WTC11 (cell line): ENCODE results near the gene TMA16. TPM values are rescaled to one million over a fixed set of nuclear protein-coding genes. Genes with fewer than 3 reads are reported as not detected.

ENCODE experiments used
- ATAC-seq: fragments of 200-7000 bp; cut with Tn5 transposase; 2 replicates; pipeline ENCODE4 v1.10.0; 2021; ENCODE audit warnings: mild to moderate bottlenecking, moderate library complexity
- Bru-seq: library from RNA; stranded (reverse); fragments of 400-500 nt; gene quantifications from one replicate; lab custom pipeline; 2021; lab: Mats Ljungman, UMichigan
- CTCF ChIA-PET: fragments of 300-600 bp; sonication (Branson Sonifier 250); formaldehyde crosslinking; loops from one replicate; lab custom pipeline; 2021; ENCODE audit warnings: antibody characterized with exemption; lab: Charles Lee
- POLR2A ChIA-PET: fragments of 350-600 bp; sonication (Branson Sonifier 250); formaldehyde crosslinking; loops from one replicate; lab custom pipeline; 2021; ENCODE audit warnings: antibody characterized with exemption; lab: Charles Lee
- DNase-seq: peaks from one replicate; pipeline ENCODE4 v3.0.0; 2021; ENCODE audit warnings: low spot score
- H3K27ac Mint-ChIP-seq: 2 replicates; pipeline ENCODE4 v1.8.0; 2021; ENCODE audit warnings: mixed read lengths
- H3K27me3 Mint-ChIP-seq: 2 replicates; pipeline ENCODE4 v1.8.0; 2021; ENCODE audit warnings: low read depth, mild to moderate bottlenecking, moderate library complexity, mixed read lengths
- H3K36me3 Mint-ChIP-seq: 2 replicates; pipeline ENCODE4 v1.8.0; 2021; ENCODE audit warnings: mixed read lengths
- H3K4me1 Mint-ChIP-seq: 2 replicates; pipeline ENCODE4 v1.8.0; 2022; ENCODE audit warnings: mixed read lengths
- H3K4me3 Mint-ChIP-seq: 2 replicates; pipeline ENCODE4 v1.8.0; 2021; ENCODE audit warnings: mild to moderate bottlenecking, moderate library complexity, mixed read lengths
- H3K9me3 Mint-ChIP-seq: 2 replicates; pipeline ENCODE4 v1.8.0; 2021; ENCODE audit warnings: mixed read lengths
- CREM ChIP-seq: sonication (generic); formaldehyde crosslinking; IDR thresholded peaks from 2 replicates; pipeline ENCODE4 v1.8.1; 2022; ENCODE audit warnings: mild to moderate bottlenecking, missing genetic modification reagents, moderate library complexity
- MYBL2 ChIP-seq: sonication (generic); formaldehyde crosslinking; IDR thresholded peaks from 2 replicates; pipeline ENCODE4 v1.8.1; 2023; ENCODE audit warnings: mild to moderate bottlenecking, moderate library complexity, missing genetic modification reagents
- NR2C2 ChIP-seq: sonication (generic); formaldehyde crosslinking; IDR thresholded peaks from 2 replicates; pipeline ENCODE4 v1.8.0; 2022; ENCODE audit warnings: mild to moderate bottlenecking, missing genetic modification reagents
- PRRX2 ChIP-seq: fragments of 250-450 bp; sonication (Bioruptor Pico); IDR thresholded peaks from 2 replicates; pipeline ENCODE4 v1.8.0; 2021; ENCODE audit warnings: mild to moderate bottlenecking
- TCF7 ChIP-seq: sonication (generic); formaldehyde crosslinking; IDR thresholded peaks from 2 replicates; pipeline ENCODE4 v1.8.0; 2022; ENCODE audit warnings: mild to moderate bottlenecking, low read depth, missing genetic modification reagents, moderate library complexity
- TEAD1 ChIP-seq: sonication (generic); formaldehyde crosslinking; IDR thresholded peaks from 2 replicates; pipeline ENCODE4 v1.8.0; 2022; ENCODE audit warnings: mild to moderate bottlenecking, missing genetic modification reagents
- ZNF138 ChIP-seq: sonication (generic); formaldehyde crosslinking; conservative IDR thresholded peaks from 2 replicates; pipeline ENCODE4 v1.8.1; 2022; ENCODE audit warnings: mild to moderate bottlenecking, moderate library complexity, missing genetic modification reagents
- ZNF423 ChIP-seq: fragments of 250-450 bp; sonication (Bioruptor Pico); IDR thresholded peaks from 2 replicates; pipeline ENCODE4 v2.1.2; 2022; ENCODE audit warnings: mild to moderate bottlenecking, moderate library complexity
- long read RNA-seq, 3 experiments: library from RNA in 1 of 3; library from capped mRNA in 1 of 3; library from polyadenylated mRNA in 1 of 3; unstranded in 2 of 3; stranded (forward) in 1 of 3; transcript quantifications; one replicate each; pipeline ENCODE4 v2.0.0, GENCODE V29; 2021
- total RNA-seq: library from RNA; stranded (reverse); gene quantifications from 3 replicates; pipeline ENCODE4 v1.2.3, GENCODE V29; 2021
- TF ChIP-seq, protein P1 (sequence below): sonication (generic); formaldehyde crosslinking; conservative IDR thresholded peaks from 2 replicates; pipeline ENCODE4 v1.8.1; 2023; ENCODE audit warnings: mild to moderate bottlenecking, low read depth, missing genetic modification reagents, moderate library complexity
- TF ChIP-seq, protein P2 (sequence below): sonication (generic); formaldehyde crosslinking; IDR thresholded peaks from 2 replicates; pipeline ENCODE4 v1.8.1; 2023; ENCODE audit warnings: mild to moderate bottlenecking, moderate library complexity, missing genetic modification reagents
- TF ChIP-seq, protein P3 (sequence below): sonication (generic); formaldehyde crosslinking; IDR thresholded peaks from 2 replicates; pipeline ENCODE4 v1.8.0; 2022; ENCODE audit warnings: mild to moderate bottlenecking, missing genetic modification reagents
- TF ChIP-seq, protein P4 (sequence below): sonication (generic); formaldehyde crosslinking; IDR thresholded peaks from 2 replicates; pipeline ENCODE4 v1.8.1; 2022; ENCODE audit warnings: low read depth, mild to moderate bottlenecking, moderate library complexity, missing genetic modification reagents, borderline replicate concordance
- TF ChIP-seq, protein P5 (sequence below): sonication (generic); formaldehyde crosslinking; IDR thresholded peaks from 2 replicates; pipeline ENCODE4 v1.8.1; 2022; ENCODE audit warnings: mild to moderate bottlenecking, moderate library complexity, missing genetic modification reagents
- TF ChIP-seq, protein P6 (sequence below): sonication (generic); formaldehyde crosslinking; IDR thresholded peaks from 2 replicates; pipeline ENCODE4 v1.8.0; 2023; ENCODE audit warnings: missing genetic modification reagents
- TF ChIP-seq, protein P7 (sequence below): sonication (generic); formaldehyde crosslinking; IDR thresholded peaks from 2 replicates; pipeline ENCODE4 v1.8.0; 2022; ENCODE audit warnings: mild to moderate bottlenecking, missing genetic modification reagents
- TF ChIP-seq, protein P8 (sequence below): sonication (generic); formaldehyde crosslinking; IDR thresholded peaks from 2 replicates; pipeline ENCODE4 v1.8.0; 2022; ENCODE audit warnings: mild to moderate bottlenecking, missing genetic modification reagents
- TF ChIP-seq, protein P9 (sequence below): sonication (generic); formaldehyde crosslinking; IDR thresholded peaks from 2 replicates; pipeline ENCODE4 v1.8.0; 2023; ENCODE audit warnings: mild to moderate bottlenecking, missing genetic modification reagents

TMA16 gene
- total RNA-seq (63.7 to 64.9 TPM (median 64.8 TPM) in 3 replicates), Bru-seq, nascent RNA (percentile 96 among the genes with signal in this experiment)
- long read RNA-seq, experiment 1, transcript TMA16-201 (7 exons, 1,978 nt) = major isoform, 245 of 283 reads
- long read RNA-seq, experiment 1, transcript TMA16-209 (6 exons, 803 nt) = minor isoform, 6 of 283 reads
- long read RNA-seq, experiment 1, partial matches to known transcripts = 11 of 283 reads
- long read RNA-seq, experiment 1, other reads (novel, unspliced or antisense) = 16 of 283 reads
- long read RNA-seq, experiment 2, transcript TMA16-201 (7 exons, 1,978 nt) = major isoform, 61 of 97 reads
- long read RNA-seq, experiment 2, partial matches to known transcripts = 8 of 97 reads
- long read RNA-seq, experiment 2, other reads (novel, unspliced or antisense) = 22 of 97 reads
- long read RNA-seq, experiment 3, transcript TMA16-209 (6 exons, 803 nt) = minor isoform, 11 of 591 reads
- long read RNA-seq, experiment 3, transcript TMA16-201 (7 exons, 1,978 nt) = major isoform, 468 of 591 reads
- long read RNA-seq, experiment 3, partial matches to known transcripts = 81 of 591 reads
- long read RNA-seq, experiment 3, other reads (novel, unspliced or antisense) = 29 of 591 reads

DNA sequence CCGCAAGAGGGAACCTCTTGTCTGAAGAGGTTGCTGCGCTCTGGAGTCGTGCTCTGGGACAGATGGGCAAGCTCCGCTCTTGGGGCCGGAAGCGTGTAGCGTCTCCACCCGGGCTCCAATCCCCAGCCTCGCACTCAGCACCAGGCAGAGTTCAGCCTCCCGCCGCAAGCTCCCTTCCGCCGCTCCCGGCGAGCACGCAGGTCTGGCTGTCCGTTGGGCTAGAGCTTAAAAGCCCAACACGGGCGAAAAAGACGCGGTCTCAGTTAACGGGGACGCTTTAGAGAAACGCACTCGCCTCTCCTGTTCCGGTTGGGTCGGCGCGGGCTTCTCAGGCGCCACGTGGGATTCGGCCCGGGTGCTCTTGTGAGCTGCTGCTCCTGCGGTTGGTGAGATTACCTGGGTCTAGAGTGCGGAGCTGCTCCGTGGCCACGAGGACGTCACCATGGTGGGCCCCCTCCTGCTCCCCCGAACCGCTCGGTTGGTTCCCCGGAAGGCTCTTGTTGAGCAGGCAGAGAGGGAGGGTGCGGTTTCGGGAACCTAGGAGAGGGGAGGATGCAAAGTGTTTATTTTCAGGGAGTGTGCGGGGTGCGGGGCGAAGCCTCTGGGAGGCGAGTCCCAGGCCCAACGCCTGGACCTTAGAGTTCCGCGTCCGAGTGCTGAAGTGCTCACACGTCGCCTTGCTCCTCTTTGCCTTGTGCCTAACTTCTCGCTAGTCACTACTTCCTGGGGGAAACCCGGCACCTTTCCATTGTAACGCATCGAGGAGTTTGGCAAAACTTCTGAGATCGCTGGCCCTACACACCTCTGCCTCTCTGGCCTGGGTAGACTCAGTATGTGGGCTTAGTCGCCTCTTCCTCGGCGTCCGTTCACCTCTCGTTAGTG lies at the start of gene TMA16:
TMA16 (plus strand) TSS at position 331 of the 882 bp plus-strand sequence; CDS start at position 443, 112 bp downstream.
- ChIA-PET POLR2A (interaction anchor here (0.6 to 1.3 kb wide), 10 partner anchors 9 to 752 kb away, joined by 3 to 11 read pairs (median 4); partner anchors contain the start of genes NAF1 and NPY1R), CTCF (interaction anchor here (1.4 to 2.5 kb wide), 3 partner anchors 9 to 162 kb away, joined by 4 to 15 read pairs (median 7); no protein-coding TSS in a partner anchor)
- DNase-seq (peak; percentile 89), ATAC-seq (peak; percentile 91)
- no peaks in the 10 kb centered on the region; the same call in 1 of the 2 replicates for H3K27me3 Mint-ChIP-seq
- no peaks in the 10 kb centered on the region for H3K9me3 Mint-ChIP-seq
- peak within 1 kb of the TSS; percentile 100 for H3K27ac Mint-ChIP-seq
- peaks cover 14% of the 10 kb centered on the region for H3K36me3 Mint-ChIP-seq
- H3K4me1 Mint-ChIP-seq = peaks cover 14% of the 10 kb centered on the region
- H3K4me3 Mint-ChIP-seq = peak within 1 kb of the TSS; percentile 91
- TF ChIP-seq, protein P1, sequence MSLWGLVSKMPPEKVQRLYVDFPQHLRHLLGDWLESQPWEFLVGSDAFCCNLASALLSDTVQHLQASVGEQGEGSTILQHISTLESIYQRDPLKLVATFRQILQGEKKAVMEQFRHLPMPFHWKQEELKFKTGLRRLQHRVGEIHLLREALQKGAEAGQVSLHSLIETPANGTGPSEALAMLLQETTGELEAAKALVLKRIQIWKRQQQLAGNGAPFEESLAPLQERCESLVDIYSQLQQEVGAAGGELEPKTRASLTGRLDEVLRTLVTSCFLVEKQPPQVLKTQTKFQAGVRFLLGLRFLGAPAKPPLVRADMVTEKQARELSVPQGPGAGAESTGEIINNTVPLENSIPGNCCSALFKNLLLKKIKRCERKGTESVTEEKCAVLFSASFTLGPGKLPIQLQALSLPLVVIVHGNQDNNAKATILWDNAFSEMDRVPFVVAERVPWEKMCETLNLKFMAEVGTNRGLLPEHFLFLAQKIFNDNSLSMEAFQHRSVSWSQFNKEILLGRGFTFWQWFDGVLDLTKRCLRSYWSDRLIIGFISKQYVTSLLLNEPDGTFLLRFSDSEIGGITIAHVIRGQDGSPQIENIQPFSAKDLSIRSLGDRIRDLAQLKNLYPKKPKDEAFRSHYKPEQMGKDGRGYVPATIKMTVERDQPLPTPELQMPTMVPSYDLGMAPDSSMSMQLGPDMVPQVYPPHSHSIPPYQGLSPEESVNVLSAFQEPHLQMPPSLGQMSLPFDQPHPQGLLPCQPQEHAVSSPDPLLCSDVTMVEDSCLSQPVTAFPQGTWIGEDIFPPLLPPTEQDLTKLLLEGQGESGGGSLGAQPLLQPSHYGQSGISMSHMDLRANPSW (CRISPR knock-in tag) = no peak
- TF ChIP-seq TEAD1 (CRISPR knock-in tag) (peak; percentile 86), PRRX2 (no peak), ZNF423 (CRISPR knock-in tag) (0 out of 2 replicates have a peak, but pooled peaks have one; percentile 14), CREM (CRISPR knock-in tag) (peak; percentile 64), NR2C2 (CRISPR knock-in tag) (peak; percentile 41; the same call in 1 of the 2 replicates), MYBL2 (CRISPR knock-in tag) (peak; percentile 85), TCF7 (CRISPR knock-in tag) (no peak; the same call in 1 of the 2 replicates), ZNF138 (CRISPR knock-in tag) (0 out of 2 replicates have a peak, but pooled peaks have one; percentile 18)
- TF ChIP-seq, protein P2, sequence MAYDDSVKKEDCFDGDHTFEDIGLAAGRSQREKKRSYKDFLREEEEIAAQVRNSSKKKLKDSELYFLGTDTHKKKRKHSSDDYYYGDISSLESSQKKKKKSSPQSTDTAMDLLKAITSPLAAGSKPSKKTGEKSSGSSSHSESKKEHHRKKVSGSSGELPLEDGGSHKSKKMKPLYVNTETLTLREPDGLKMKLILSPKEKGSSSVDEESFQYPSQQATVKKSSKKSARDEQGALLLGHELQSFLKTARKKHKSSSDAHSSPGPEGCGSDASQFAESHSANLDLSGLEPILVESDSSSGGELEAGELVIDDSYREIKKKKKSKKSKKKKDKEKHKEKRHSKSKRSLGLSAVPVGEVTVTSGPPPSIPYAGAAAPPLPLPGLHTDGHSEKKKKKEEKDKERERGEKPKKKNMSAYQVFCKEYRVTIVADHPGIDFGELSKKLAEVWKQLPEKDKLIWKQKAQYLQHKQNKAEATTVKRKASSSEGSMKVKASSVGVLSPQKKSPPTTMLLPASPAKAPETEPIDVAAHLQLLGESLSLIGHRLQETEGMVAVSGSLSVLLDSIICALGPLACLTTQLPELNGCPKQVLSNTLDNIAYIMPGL (CRISPR knock-in tag) = peak; percentile 57
- TF ChIP-seq, protein P3, sequence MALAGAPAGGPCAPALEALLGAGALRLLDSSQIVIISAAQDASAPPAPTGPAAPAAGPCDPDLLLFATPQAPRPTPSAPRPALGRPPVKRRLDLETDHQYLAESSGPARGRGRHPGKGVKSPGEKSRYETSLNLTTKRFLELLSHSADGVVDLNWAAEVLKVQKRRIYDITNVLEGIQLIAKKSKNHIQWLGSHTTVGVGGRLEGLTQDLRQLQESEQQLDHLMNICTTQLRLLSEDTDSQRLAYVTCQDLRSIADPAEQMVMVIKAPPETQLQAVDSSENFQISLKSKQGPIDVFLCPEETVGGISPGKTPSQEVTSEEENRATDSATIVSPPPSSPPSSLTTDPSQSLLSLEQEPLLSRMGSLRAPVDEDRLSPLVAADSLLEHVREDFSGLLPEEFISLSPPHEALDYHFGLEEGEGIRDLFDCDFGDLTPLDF (CRISPR knock-in tag) = peak; percentile 82; the same call in 1 of the 2 replicates
- TF ChIP-seq, protein P4, sequence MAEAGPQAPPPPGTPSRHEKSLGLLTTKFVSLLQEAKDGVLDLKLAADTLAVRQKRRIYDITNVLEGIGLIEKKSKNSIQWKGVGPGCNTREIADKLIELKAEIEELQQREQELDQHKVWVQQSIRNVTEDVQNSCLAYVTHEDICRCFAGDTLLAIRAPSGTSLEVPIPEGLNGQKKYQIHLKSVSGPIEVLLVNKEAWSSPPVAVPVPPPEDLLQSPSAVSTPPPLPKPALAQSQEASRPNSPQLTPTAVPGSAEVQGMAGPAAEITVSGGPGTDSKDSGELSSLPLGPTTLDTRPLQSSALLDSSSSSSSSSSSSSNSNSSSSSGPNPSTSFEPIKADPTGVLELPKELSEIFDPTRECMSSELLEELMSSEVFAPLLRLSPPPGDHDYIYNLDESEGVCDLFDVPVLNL (CRISPR knock-in tag) = peak; percentile 72; the same call in 1 of the 2 replicates
- TF ChIP-seq, protein P5, sequence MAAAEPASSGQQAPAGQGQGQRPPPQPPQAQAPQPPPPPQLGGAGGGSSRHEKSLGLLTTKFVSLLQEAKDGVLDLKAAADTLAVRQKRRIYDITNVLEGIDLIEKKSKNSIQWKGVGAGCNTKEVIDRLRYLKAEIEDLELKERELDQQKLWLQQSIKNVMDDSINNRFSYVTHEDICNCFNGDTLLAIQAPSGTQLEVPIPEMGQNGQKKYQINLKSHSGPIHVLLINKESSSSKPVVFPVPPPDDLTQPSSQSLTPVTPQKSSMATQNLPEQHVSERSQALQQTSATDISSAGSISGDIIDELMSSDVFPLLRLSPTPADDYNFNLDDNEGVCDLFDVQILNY (CRISPR knock-in tag) = peak; percentile 81
- TF ChIP-seq, protein P6, sequence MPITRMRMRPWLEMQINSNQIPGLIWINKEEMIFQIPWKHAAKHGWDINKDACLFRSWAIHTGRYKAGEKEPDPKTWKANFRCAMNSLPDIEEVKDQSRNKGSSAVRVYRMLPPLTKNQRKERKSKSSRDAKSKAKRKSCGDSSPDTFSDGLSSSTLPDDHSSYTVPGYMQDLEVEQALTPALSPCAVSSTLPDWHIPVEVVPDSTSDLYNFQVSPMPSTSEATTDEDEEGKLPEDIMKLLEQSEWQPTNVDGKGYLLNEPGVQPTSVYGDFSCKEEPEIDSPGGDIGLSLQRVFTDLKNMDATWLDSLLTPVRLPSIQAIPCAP (CRISPR knock-in tag) = no peak
- TF ChIP-seq, protein P7, sequence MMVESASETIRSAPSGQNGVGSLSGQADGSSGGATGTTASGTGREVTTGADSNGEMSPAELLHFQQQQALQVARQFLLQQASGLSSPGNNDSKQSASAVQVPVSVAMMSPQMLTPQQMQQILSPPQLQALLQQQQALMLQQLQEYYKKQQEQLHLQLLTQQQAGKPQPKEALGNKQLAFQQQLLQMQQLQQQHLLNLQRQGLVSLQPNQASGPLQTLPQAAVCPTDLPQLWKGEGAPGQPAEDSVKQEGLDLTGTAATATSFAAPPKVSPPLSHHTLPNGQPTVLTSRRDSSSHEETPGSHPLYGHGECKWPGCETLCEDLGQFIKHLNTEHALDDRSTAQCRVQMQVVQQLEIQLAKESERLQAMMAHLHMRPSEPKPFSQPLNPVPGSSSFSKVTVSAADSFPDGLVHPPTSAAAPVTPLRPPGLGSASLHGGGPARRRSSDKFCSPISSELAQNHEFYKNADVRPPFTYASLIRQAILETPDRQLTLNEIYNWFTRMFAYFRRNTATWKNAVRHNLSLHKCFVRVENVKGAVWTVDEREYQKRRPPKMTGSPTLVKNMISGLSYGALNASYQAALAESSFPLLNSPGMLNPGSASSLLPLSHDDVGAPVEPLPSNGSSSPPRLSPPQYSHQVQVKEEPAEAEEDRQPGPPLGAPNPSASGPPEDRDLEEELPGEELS = 0 out of 2 replicates have a peak, but pooled peaks have one; percentile 69
- TF ChIP-seq, protein P8, sequence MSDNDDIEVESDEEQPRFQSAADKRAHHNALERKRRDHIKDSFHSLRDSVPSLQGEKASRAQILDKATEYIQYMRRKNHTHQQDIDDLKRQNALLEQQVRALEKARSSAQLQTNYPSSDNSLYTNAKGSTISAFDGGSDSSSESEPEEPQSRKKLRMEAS (CRISPR knock-in tag) = peak; percentile 98
- TF ChIP-seq, protein P9, sequence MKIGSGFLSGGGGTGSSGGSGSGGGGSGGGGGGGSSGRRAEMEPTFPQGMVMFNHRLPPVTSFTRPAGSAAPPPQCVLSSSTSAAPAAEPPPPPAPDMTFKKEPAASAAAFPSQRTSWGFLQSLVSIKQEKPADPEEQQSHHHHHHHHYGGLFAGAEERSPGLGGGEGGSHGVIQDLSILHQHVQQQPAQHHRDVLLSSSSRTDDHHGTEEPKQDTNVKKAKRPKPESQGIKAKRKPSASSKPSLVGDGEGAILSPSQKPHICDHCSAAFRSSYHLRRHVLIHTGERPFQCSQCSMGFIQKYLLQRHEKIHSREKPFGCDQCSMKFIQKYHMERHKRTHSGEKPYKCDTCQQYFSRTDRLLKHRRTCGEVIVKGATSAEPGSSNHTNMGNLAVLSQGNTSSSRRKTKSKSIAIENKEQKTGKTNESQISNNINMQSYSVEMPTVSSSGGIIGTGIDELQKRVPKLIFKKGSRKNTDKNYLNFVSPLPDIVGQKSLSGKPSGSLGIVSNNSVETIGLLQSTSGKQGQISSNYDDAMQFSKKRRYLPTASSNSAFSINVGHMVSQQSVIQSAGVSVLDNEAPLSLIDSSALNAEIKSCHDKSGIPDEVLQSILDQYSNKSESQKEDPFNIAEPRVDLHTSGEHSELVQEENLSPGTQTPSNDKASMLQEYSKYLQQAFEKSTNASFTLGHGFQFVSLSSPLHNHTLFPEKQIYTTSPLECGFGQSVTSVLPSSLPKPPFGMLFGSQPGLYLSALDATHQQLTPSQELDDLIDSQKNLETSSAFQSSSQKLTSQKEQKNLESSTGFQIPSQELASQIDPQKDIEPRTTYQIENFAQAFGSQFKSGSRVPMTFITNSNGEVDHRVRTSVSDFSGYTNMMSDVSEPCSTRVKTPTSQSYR (CRISPR knock-in tag) = peak; percentile 48
